ENCODE measurements around the gene AMD1.

AMD1 gene

GRCh38 chr6:110939429-110940200 is 65.0 kb downstream of the AMD1 start:
- DNase-seq = no peak

- no peak for DNase-seq
Measured at GRCh38 chr6:110944681-110945151, 70.1 kb downstream of the AMD1 start.
